DMS153 treated with DMSO at 0.1 percent for 48 hours (cell line): Measurements from ENCODE around the gene CRIP3.
A peak's percentile ranks its signal among the peaks of the same experiment; 100 is the strongest.

Source experiments
- DNase-seq: peaks from one replicate; lab custom pipeline; 2025; ENCODE audit not compliant: unreplicated experiment; lab: John Stamatoyannopoulos, UW

CRIP3 gene

DNA sequence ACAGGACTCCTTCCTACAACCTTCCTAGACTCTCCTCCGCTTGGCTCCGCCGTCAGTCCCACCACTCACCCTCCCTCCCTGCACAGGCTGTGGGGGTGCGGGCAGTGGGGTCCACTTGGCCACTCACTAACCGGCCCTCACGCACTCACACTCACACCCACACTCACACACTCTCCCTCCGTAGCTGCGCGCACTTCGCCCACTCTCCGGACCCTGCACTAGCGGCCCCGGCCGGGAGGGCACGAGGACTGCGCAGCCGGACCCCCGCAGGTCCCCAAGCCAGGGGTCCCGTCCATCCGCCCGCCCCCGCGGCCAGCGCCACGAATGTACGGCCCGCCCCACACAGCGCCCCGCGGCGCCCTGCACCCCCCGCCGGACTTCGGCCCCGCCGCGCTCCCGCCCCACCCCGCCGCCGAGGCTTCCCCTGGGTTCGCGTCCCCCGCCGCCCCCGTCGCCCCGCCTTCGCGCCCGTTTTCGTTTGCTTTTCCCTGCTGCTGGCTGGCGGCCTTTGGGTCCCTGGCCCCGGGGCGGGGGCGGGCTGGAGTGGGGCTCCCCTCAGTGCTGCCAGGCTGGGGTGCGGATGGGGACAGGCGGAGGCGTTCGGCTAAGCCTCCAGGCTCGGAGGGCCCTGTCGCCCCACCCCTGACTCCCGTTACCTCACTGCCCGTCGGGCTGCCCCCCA lies 33.6 kb downstream of the CRIP3 start:
- no peak for DNase-seq

DNA sequence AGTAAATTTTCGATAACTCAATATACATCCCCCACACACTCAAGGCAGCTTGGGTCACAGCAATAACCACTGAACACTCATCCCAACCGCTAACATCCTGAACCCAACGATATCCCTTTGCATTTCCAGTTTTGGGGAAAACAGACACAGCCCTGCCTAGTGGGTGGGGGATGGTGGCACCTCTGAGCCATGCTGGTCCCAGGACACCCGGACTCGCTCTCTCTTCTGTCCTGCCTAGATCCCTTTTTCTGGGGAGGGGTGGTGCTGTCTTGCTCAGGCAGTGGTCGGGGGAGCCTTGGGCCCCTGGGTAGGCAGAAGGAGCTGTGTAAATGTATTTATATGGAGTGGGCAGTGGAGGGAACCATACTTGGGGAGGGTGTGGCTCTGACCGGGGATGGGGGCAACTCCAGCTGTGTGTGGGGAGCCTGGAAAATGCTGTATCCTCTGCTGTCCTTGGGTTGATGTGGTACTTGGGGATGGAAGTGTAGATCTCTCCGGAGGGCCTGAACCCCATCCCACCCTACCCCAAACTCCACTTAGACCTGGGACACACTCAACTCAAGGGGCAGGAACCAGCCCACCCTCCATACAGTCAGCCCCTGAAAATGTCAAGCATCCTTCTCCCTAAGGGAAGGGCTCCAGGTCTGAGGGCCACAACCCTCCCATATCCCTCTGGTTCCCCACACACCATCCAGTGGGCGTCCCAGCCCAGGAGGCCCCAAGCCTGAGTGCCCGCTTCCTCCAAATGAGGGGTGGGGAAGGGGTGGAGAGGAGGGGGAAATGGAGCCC lies 34.3 kb downstream of the CRIP3 start:
- no peak for DNase-seq

DNA sequence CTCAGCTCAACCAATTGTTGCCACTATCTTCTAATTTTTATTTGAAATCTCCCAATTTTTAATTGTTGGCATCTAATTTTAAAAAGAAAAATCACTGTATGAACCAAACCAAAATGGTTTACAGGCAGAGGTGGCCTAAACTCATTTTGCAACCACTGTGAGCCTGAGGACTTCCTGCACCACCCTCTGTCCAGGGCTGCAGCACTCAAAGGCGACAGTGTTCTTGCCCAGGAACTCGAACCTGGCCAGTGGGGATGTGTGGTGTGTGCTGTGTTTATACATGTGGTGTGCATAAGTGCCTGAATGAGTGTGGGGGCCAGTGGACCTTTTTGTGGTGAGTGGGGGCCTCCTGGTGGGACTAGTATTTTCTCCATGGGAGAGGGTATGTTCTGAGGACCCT lies 34.9 kb downstream of the CRIP3 start:
- DNase-seq, result no peak

DNA sequence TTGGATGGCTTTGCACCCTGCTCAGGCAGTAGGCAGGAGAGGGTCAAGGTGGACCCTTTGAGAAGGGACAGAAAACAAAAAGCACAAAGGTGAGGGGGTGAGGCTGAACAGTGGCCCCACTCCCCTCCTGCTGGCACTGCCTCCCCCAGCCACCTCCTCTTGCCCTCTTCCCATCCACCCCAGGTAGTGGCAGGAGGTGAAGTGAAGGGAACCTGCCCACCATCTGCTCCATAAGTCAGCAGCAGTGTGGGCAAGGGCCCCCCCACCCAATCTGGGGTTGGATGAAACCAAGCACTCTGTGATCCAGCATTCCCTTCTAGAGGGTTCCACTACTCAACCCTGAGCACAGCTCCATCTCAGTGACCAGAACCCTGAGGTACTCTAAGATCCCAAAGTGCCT lies 36.7 kb downstream of the CRIP3 start:
- DNase-seq, result no peak

DNA sequence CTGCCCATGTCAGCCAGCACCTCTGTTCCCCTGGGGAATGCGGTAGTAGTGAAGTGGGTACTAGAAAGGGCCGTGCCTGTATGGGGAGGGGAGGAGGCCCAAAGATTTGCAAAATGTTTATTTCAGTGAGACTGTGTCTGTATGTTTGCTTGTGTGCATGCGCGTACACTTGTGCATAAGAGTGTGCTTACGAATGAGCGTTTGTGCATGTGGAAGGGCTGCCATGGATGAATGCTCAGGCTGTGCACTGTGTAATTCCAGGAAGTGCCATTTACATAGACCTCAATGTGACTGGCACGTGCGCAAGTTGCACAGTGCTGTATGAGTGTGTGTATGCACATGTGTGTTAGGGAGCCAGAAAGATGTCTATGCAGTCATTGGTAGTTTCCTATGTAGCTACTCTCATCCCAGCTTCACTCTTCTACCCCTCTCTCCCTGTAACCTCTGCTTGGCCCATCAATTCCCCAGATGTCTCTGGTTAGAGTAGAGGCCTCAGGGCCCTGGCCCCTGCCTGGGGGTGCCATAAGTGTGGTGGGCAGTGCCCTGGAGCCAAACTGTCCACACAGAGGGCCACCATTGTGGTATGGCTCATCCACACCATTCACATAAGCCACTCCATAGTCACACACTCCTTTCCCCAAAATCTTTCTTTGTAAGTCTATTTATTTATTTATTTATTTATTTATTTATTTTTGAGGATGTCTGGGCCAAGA lies 37.4 kb downstream of the CRIP3 start:
- DNase-seq, result peak; percentile 73

DNA sequence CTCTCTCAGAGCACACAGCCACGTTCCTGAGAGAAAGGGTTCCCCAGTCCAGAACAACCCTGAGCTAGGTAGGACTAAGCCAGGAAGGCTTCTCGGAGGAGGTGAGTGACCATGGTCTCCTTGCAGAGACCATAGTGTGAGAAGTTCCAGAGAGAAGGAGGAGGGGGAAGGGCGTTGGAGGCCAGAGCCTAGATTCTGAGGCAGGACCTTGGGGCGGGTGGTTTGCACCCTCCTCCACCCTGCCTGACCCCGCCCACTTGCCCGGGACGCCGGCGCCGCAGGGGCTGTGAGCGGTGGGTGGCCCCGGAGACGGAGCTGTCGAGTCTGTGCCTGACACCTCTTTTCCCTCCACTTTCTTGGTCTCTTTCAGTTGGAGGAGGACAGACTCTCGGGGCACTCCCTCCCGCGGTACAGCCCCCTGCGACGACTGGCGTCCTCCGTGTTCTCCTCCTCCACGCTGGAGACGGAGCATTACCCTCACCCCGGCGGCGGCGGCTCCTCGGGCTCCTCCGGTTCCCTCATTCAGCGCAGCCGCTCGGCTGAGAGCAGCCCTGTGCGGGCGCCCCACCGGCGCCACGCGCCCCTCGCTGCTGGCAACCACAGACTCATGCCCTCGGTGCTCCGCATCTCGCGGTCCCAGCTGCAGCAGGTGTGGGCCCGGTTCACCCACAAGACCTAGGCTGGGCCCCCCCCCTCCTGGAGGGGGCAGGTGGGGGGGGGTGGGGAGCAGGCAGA lies 39.2 kb downstream of the CRIP3 start:
- DNase-seq, result no peak

DNA sequence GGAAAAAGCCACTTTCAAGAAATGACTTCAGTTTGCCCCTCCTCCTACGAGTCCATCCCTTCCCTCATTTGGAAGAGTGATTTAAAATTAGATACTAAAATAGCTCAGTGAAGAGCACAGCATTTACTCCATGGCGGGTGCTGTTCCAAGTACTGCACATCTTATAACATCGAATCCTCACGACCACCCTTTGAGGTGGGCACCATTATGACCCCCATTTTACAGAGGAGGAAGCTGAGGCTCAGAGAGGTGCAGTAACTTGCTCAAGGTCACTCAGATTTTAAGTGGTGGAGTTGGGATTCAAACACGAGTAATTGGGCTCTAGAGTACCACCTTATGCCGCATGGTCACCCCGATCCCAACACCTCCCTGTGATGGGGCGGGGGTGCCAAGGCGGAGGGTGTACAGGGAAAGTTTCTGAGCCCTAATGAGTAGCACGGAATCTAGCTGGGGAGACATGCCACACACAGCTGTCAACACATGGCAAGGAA lies 39.8 kb downstream of the CRIP3 start:
- DNase-seq, result no peak

DNA sequence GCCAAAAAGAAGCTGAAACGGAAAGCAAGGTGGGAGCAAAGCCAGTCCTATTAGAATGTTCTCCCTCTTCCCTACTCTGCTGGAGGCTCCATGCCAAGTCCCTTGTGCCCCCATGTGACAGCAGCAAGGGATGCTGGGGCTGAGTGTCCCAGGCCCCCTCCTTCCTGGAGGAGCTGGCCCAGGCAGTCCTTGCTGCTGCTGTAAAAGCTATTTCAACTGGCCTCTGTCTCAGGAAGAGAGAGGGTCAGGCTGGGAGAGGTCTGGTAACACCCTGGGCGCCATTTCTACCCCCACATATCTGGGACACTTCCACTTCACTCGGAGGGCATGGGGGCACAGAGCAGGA lies 40.3 kb downstream of the CRIP3 start:
- DNase-seq, result no peak

DNA sequence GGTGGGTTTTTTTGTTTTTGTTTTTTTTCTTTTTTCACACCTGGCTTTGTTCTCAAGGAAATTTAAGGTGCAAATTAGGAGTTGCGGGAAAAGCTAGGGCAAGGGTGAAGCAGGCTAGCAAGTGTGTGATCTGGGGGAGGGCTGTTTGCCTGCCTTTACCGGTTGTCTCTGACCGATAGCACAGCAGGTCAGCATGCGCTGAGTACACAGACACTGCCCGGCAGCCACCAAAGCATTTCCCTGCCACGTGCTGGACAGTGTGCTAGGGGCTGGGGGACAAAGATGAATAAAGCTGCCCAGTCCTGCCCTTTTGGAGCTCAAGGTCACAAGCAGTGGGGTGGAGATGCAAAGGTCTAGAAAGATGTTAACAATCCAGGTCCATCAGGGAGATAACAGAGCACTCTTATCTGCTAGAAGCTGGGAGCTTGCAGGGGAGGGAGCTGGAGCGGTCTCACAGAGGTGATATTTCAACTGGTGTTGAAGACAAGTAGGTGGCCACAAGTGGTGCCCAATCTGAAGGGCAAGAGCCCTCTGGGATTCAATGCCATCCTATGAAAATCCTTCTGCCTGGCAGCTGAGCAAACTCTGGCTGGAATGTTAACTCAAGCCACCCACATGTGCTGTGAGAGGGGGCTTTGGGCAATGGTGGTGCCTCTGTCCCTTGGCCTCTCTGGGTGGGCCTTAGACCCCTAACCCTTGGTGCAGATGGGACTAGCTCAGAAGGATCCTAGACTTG lies 40.8 kb downstream of the CRIP3 start:
- no peak for DNase-seq

DNA sequence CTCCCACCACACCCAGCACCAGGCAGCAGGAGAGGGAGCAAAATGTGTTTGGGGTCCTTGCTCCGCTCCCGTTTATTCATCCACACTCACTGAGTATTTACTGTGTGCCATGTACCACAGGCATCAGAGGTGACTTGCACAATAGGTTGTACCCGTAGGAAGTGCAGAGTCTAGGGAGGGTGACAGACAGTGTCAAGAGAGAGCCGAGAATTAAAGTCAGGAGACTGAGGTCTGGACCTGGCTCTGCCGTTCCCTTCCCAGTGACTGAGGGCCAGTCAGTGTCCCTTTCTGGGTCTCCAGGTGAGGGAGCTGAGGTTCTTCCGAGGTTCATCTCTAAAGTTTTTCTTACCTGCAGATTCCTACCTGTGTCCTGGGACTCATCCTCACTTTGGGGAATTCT lies 43.1 kb downstream of the CRIP3 start:
- DNase-seq, result no peak

DNA sequence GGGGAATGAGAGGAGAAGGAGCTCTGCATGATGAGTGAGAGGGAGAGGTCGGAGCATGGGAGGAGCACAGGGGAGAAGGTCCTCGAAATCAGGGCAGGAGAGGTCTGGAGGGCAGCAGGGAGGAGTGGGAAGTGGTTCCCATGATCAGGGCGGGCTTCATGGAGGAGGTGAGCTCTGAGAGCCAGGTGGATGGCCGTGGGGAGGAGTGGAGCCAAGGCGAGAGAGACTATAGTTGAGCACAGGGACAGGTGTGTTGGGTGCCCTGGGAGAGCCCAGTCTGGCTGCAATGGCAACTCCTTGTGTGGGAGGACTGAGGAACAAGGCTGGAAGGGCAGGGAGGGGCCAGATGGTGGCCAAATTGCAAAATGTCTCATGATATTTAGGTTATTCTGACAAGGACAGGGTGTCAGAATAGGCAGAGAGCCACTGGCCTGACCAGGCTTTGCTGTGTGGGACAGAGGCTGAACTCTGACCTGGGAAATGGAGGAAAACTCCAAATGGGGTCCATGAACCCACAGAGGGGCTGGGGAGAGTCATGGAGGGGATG lies 44.0 kb downstream of the CRIP3 start:
- DNase-seq, result no peak

DNA sequence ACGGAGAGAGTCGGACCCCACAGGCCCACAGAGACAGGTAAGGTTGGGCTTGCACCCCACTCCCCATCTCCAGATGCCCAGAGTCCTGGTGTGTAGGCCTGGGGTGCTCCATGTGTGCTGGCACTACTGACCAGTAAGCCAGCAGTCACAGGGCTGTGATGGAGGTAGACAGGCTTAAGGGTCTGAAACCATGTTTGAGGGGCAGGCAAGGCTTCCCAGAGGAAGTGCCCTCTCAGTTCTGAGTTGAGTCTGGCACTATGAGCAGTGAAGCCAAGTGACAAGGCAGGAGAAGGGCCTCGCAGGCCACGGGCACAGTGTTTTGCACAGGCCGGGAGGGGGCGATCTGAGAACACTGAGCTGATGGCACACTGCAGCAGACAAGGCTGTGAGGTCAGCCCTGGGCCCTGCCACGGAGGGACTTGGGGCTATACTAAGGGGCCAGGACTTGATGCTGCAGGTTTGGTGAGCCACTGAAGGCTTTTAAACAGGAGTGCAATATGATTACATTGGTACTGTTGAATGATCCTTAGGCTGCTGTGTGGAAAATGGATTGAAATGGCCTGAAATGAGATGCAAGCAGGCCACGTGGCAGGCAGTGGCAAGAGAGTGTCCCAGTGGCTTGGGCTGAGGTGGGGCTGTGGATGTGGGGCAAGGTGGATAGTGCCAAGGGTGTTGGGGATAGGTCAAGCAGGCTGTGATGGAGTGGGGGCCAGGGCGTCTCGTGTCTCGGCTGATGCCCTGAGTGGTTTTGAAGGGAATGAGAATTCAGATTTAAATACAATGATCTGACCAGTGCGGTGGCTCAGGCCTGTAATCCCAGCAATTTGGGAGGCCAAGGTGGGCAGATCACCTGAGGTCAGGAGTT lies 45.1 kb downstream of the CRIP3 start:
- DNase-seq, result peak; percentile 37

DNA sequence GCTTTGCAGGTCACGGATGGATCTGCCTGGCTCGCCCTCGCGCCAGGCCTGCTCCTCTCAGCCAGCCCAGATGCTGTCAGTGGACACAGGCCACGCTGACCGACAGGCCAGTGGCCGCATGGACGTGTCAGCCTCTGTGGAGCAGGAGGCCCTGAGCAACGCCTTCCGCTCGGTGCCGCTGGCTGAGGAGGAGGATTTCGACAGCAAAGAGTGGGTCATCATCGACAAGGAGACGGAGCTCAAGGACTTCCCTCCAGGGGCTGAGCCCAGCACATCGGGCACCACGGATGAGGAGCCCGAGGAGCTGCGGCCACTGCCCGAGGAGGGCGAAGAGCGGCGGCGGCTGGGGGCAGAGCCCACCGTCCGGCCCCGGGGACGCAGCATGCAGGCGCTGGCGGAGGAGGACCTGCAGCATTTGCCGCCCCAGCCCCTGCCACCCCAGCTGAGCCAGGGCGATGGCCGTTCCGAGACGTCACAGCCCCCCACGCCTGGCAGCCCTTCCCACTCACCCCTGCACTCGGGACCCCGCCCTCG lies 45.8 kb downstream of the CRIP3 start:
- no peak for DNase-seq

DNA sequence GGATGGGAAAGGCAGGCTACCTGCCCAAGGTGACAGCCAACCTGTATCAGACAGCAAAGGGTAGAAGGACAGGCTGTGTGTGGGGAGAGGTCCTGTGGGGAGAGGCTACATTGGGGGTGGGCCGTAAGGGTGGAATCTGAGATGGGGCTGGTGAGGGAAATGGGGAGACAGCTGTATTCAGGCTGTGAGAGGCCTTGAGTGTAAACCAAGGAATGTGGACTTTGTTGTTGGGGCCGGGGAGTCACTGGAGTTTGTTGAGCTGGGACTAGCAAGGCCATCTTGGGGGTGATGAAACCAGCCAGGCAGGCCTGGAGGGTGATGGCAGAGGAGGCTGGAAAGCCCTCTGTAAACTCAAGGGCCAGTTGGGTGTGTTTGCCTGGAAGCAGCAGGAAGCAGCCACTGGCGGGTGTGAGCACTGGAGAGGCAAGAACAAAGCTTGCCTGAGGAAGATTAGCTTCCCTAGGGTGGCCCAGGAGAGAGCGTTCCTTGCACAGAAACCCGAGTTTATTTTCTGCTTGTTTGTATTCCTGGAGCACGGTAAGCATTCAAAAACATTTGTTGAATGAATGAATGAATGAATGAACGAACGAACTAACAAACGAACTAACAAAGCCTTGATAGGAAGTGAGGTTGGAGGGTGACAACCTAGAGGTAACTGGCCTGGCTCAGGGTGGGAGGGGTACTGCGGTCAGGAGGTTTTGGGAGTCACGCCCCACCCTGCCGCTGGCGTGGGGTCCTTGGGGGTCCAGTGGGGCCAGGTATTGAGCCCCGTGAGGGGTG lies 46.4 kb downstream of the CRIP3 start:
- no peak for DNase-seq

DNA sequence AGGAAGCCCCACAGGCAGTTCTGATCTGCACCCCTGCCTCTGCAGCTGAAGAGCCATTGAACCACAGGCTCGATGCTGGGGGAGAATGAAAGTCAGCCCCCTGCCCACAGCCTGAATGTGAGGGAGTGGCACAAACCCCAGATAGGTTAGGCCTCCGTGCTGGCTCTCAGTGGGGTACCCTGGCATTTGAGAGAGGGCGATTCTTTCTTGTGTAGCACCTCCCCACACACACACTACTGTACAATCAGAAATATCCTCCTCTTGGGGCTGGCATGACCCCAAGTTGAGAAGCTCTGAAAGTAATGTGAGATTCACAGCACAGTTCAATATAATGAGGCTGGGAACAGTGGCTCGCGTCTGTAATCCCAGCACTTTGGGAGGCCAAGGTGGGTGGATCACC lies 47.4 kb downstream of the CRIP3 start:
- no peak for DNase-seq

DNA sequence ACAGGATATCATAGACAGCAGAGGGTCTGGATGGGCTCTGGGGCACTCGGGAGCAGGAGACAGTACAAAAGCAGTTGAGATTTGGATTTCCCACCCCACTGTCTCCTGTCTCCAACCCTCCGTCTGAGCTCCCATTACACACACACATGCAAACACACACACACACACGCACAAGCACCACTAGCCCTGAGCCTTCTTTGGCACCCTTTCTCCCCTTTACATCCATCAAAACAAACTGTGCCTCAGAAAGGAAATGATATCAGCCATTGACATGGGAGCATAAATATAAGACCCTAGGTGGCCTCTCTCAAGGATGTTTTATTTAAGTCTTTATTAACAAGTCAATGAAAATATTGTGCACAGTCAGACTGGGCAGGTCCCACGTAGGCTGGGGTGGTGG lies 47.8 kb downstream of the CRIP3 start:
- no peak for DNase-seq

DNA sequence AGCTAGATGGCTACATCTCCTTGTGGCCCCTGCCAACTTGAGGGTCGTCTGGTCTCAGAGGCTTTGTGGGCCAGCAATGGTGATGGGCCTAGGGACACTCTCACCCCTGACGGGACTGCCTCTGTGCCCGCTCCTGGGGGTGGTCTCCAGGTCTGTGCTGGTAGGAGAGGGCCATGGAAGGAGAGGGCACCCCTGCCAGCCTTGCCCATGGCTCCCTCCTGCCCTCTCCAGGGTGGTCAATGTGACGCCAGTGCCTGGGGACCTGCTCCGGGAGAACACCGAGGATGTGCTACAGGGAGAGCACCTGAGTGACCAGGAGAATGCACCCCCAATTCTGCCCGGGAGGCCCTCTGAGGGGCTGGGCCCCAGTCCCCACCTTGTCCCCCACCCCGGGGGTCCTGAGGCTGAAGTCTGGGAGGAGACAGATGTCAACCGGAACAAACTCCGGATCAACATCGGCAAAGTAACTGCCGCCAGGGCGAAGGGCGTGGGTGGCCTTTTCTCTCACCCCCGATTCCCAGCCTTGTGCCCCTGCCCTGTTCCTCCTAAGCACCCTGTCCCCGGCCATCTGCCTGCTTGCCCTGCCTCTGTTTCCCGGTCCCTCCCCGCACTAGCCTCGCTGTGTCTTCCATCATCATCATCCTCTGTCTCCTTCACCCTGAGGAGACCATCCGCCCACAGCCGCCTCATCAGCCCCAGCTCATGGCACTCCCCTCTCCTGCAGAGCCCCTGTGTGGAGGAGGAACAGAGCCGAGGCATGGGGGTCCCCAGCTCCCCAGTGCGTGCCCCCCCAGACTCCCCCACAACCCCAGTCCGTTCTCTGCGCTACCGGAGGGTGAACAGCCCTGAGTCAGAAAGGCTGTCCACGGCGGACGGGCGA lies 49.6 kb downstream of the CRIP3 start:
- DNase-seq, result no peak
